IMR-90 (cell line): ENCODE data around the gene FNIP2. TPM values are rescaled to one million over a fixed set of nuclear protein-coding genes. Genes with fewer than 3 reads are reported as not detected.

Source experiments
- ATAC-seq: fragments of 200-7000 bp; cut with Tn5 transposase; 2 replicates; pipeline ENCODE4 v1.9.1; 2020; ENCODE audit warnings: low read depth, mild to moderate bottlenecking, moderate library complexity
- BruUV-seq: library from RNA; stranded (reverse); fragments of 400-500 nt; replicated peaks from 2 replicates; lab custom pipeline; 2021; lab: Mats Ljungman, UMichigan
- CTCF ChIA-PET: fragments of 300-600 bp; formaldehyde crosslinking; extraction: SDS; loops from one replicate; lab custom pipeline; 2021; ENCODE audit warnings: antibody characterized with exemption; lab: Yijun Ruan, JAX
- POLR2A ChIA-PET: fragments of 300-600 bp; sonication (Branson Sonifier 250); formaldehyde crosslinking; loops from one replicate; lab custom pipeline; 2022; ENCODE audit warnings: antibody characterized with exemption; ENCODE audit not compliant: unreplicated experiment; lab: Charles Lee
- DNase-seq: peaks from one replicate; pipeline ENCODE4 v3.0.0; 2013
- H2AFZ ChIP-seq: replicated peaks from 2 replicates; pipeline ENCODE3; 2013; ENCODE audit warnings: low read length, mild to moderate bottlenecking; ENCODE audit not compliant: poor library complexity
- H2AK5ac ChIP-seq: 2 replicates; pipeline ENCODE4 v1.6.1; 2013; ENCODE audit warnings: low read depth, low read length, inconsistent platforms
- H2AK9ac ChIP-seq: replicated peaks from 2 replicates; pipeline ENCODE3; 2013; ENCODE audit warnings: mild to moderate bottlenecking, low read depth, low read length, moderate library complexity; ENCODE audit not compliant: poor library complexity
- H2BK120ac ChIP-seq: 2 replicates; pipeline ENCODE4 v1.6.1; 2013; ENCODE audit warnings: low read depth, low read length, inconsistent platforms
- H2BK15ac ChIP-seq: 3 replicates; pipeline ENCODE4 v1.6.1; 2013; ENCODE audit warnings: low read depth, low read length, inconsistent platforms
- H2BK20ac ChIP-seq: 2 replicates; pipeline ENCODE4 v1.6.1; 2013; ENCODE audit warnings: low read depth, mild to moderate bottlenecking, inconsistent platforms, low read length, moderate library complexity
- H2BK5ac ChIP-seq: 2 replicates; pipeline ENCODE4 v1.6.1; 2013; ENCODE audit warnings: mild to moderate bottlenecking, low read depth, low read length, inconsistent platforms; ENCODE audit not compliant: poor library complexity, severe bottlenecking
- H3K14ac ChIP-seq: replicated peaks from 2 replicates; pipeline ENCODE4 v1.6.1; 2013; ENCODE audit warnings: low read depth, low read length, inconsistent platforms
- H3K18ac ChIP-seq: 2 replicates; pipeline ENCODE4 v1.6.1; 2013; ENCODE audit warnings: low read depth, low read length, control low read depth
- H3K23ac ChIP-seq: 2 replicates; pipeline ENCODE4 v1.6.1; 2013; ENCODE audit warnings: low read depth, low read length, inconsistent platforms
- H3K27ac ChIP-seq: 2 replicates; pipeline ENCODE4 v1.5.1; 2013; ENCODE audit warnings: mild to moderate bottlenecking, control low read depth, low read length; ENCODE audit not compliant: insufficient read depth
- H3K27me3 ChIP-seq: 2 replicates; pipeline ENCODE4 v1.6.1; 2013; ENCODE audit warnings: low read length; ENCODE audit not compliant: control insufficient read depth, insufficient read depth
- H3K36me3 ChIP-seq: 2 replicates; pipeline ENCODE4 v1.6.1; 2013; ENCODE audit warnings: low read length, mixed read lengths; ENCODE audit not compliant: control insufficient read depth, insufficient read depth
- H3K4ac ChIP-seq: 2 replicates; pipeline ENCODE4 v1.6.1; 2013; ENCODE audit warnings: low read depth, low read length, inconsistent platforms
- H3K4me1 ChIP-seq: 2 replicates; pipeline ENCODE4 v1.6.1; 2013; ENCODE audit warnings: low read length, mixed read lengths; ENCODE audit not compliant: control insufficient read depth, insufficient read depth
- H3K4me2 ChIP-seq: 2 replicates; pipeline ENCODE4 v1.6.1; 2013; ENCODE audit warnings: low read depth, mild to moderate bottlenecking, control low read depth, low read length, moderate library complexity
- H3K4me3 ChIP-seq: 2 replicates; pipeline ENCODE4 v1.5.1; 2013; ENCODE audit warnings: low read depth, mild to moderate bottlenecking, control low read depth, low read length, moderate library complexity; ENCODE audit not compliant: insufficient read depth
- H3K56ac ChIP-seq: 2 replicates; pipeline ENCODE4 v1.6.1; 2013; ENCODE audit warnings: low read length, inconsistent platforms; ENCODE audit not compliant: insufficient read depth; ENCODE audit errors: extremely low read depth
- H3K79me1 ChIP-seq, 2 experiments: 2 replicates each; pipeline ENCODE4 v1.6.1; 2013; ENCODE audit warnings: low read length in 2 of 2, inconsistent platforms in 1 of 2, low read depth in 1 of 2
- H3K9ac ChIP-seq: 2 replicates; pipeline ENCODE4 v1.6.1; 2013; ENCODE audit warnings: low read depth, low read length, control low read depth
- H3K9me1 ChIP-seq: 2 replicates; pipeline ENCODE4 v1.6.1; 2013; ENCODE audit warnings: low read length, inconsistent platforms; ENCODE audit not compliant: insufficient read depth
- H3K9me3 ChIP-seq: 2 replicates; pipeline ENCODE4 v1.6.1; 2013; ENCODE audit warnings: low read length; ENCODE audit not compliant: control insufficient read depth, insufficient read depth
- H4K20me1 ChIP-seq: 2 replicates; pipeline ENCODE4 v1.6.1; 2013; ENCODE audit warnings: low read length, inconsistent platforms; ENCODE audit not compliant: insufficient read depth
- H4K5ac ChIP-seq: 2 replicates; pipeline ENCODE4 v1.6.1; 2013; ENCODE audit warnings: mild to moderate bottlenecking, low read depth, low read length, control low read depth
- H4K8ac ChIP-seq, 2 experiments: 2 replicates each; pipeline ENCODE4 v1.6.1; 2013; ENCODE audit warnings: low read depth in 2 of 2, low read length in 2 of 2, control low read depth in 1 of 2, inconsistent platforms in 1 of 2
- H4K91ac ChIP-seq: 2 replicates; pipeline ENCODE4 v1.6.1; 2013; ENCODE audit warnings: low read depth, low read length, inconsistent platforms; ENCODE audit not compliant: insufficient read depth
- BHLHE40 ChIP-seq: fragments of 150-350 bp; IDR thresholded peaks from 2 replicates; pipeline ENCODE4 v1.6.1; 2016; ENCODE audit warnings: mild to moderate bottlenecking, low read depth, low read length
- CEBPB ChIP-seq: IDR thresholded peaks from 2 replicates; pipeline ENCODE4 v1.6.1; 2012; ENCODE audit warnings: low read depth, low read length, improper control_type of control experiment
- CHD1 ChIP-seq: IDR thresholded peaks from 2 replicates; pipeline ENCODE4 v1.6.1; 2012; ENCODE audit warnings: low read depth, low read length, improper control_type of control experiment
- CTCF ChIP-seq: conservative IDR thresholded peaks from 2 replicates; pipeline ENCODE4 v1.5.1; 2012; ENCODE audit warnings: mild to moderate bottlenecking, low read depth, low read length, improper control_type of control experiment
- ELK1 ChIP-seq: fragments of 150-350 bp; IDR thresholded peaks from 2 replicates; pipeline ENCODE4 v1.6.1; 2016; ENCODE audit warnings: low read depth, mild to moderate bottlenecking, low read length, moderate library complexity, borderline replicate concordance
- MAFK ChIP-seq: IDR thresholded peaks from 2 replicates; pipeline ENCODE4 v1.6.1; 2012; ENCODE audit warnings: low read depth, low read length, improper control_type of control experiment
- MAZ ChIP-seq: IDR thresholded peaks from 2 replicates; pipeline ENCODE4 v1.6.1; 2012; ENCODE audit warnings: low read depth, mild to moderate bottlenecking, low read length, improper control_type of control experiment, moderate library complexity, borderline replicate concordance
- MXI1 ChIP-seq: IDR thresholded peaks from 2 replicates; pipeline ENCODE4 v1.6.1; 2012; ENCODE audit warnings: low read depth, mild to moderate bottlenecking, low read length, moderate library complexity, borderline replicate concordance
- NFE2L2 ChIP-seq: fragments of 150-350 bp; IDR thresholded peaks from 2 replicates; pipeline ENCODE4 v1.6.1; 2016; ENCODE audit warnings: low read depth, mild to moderate bottlenecking, low read length
- POLR2A ChIP-seq: IDR thresholded peaks from 2 replicates; pipeline ENCODE4 v1.6.1; 2012; ENCODE audit warnings: mild to moderate bottlenecking, low read depth, low read length
- RAD21 ChIP-seq: IDR thresholded peaks from 2 replicates; pipeline ENCODE4 v1.6.1; 2012; ENCODE audit warnings: low read length, improper control_type of control experiment
- RFX5 ChIP-seq: IDR thresholded peaks from 2 replicates; pipeline ENCODE4 v1.8.0; 2012; ENCODE audit warnings: low read depth, mild to moderate bottlenecking, low read length, moderate library complexity
- SMC3 ChIP-seq: fragments of 150-350 bp; IDR thresholded peaks from 2 replicates; pipeline ENCODE4 v1.6.1; 2016; ENCODE audit warnings: low read depth, mild to moderate bottlenecking, antibody characterized with exemption, low read length, moderate library complexity
- WGBS, 2 experiments: methylation state at CpG; one replicate each; pipeline versions ENCODE4 v1.1.5 to v1.1.7; 2013; ENCODE audit warnings: missing lambda C conversion rate in 2 of 2; ENCODE audit not compliant: insufficient read length in 1 of 2; ENCODE audit errors: extremely low coverage in 2 of 2; 5-methylcytosine and 5-hydroxymethylcytosine counted together
- dilution Hi-C: fragments of 300-500 bp; cut with HindIII; formaldehyde crosslinking; loops from one replicate; pipeline ENCODE4 v1.14.3; 2018; ENCODE audit warnings: low sequenced_read_pairs; ENCODE audit not compliant: unreplicated experiment
- in situ Hi-C: fragments of 300-500 bp; cut with MboI; formaldehyde crosslinking; loops from 3 replicates; pipeline ENCODE4 v1.14.3; 2019; ENCODE audit warnings: low sequenced_read_pairs, inconsistent platforms, mixed read lengths
- intact Hi-C: fragments of 100-400 bp; cut with micrococcal nuclease; formaldehyde crosslinking; loops from 2 replicates; pipeline ENCODE4 v1.10.0; 2022
- polyA plus RNA-seq, 3 experiments: library from polyadenylated mRNA; depleted of rRNA; stranded (reverse); fragments of >200 nt; gene quantifications; 2 replicates each; pipeline ENCODE4 v1.2.3, GENCODE V29; 2012; ENCODE audit warnings: low replicate concordance in 1 of 3
- total RNA-seq: library from RNA; depleted of rRNA; stranded (reverse); fragments of >200 nt; gene quantifications from 2 replicates; pipeline ENCODE4 v1.2.3, GENCODE V29; 2012
- TF ChIP-seq, protein P1 (sequence below): fragments of 150-350 bp; IDR thresholded peaks from 2 replicates; pipeline ENCODE4 v1.6.1; 2017; ENCODE audit warnings: mild to moderate bottlenecking, antibody characterized with exemption, low read length, low read depth

The FNIP2 gene
- total and polyA plus RNA-seq, 2 of the 4 experiments (the other 2 are of a cell fraction) = 4.7 to 24.6 TPM

GRCh38 chr4:158729716-158730559 is 38.9 kb upstream of the FNIP2 start:
- Histone ChIP-seq H3K14ac (no peak overlapping the region), H2AFZ (no peak overlapping the region), H3K4ac (no peak overlapping the region; the same call in 1 of the 2 replicates), H4K8ac (no peak overlapping the region), H3K9me3 (no peaks in the 10 kb centered on the region), H2BK120ac (no peak overlapping the region), H4K20me1 (no peaks in the 10 kb centered on the region), H2AK9ac (no peak overlapping the region), H3K4me2 (no peak overlapping the region), H3K18ac (no peak overlapping the region), H2BK5ac (no peak overlapping the region), H3K36me3 (no peaks in the 10 kb centered on the region), H4K5ac (no peak overlapping the region), H3K23ac (no peak overlapping the region), H3K79me1 (no peaks in the 10 kb centered on the region), H3K9me1 (no peaks in the 10 kb centered on the region), H3K4me3 (no peak overlapping the region), H3K56ac (no peak overlapping the region), H2BK20ac (no peak overlapping the region), H3K9ac (no peak overlapping the region), H4K91ac (no peak overlapping the region), H2BK15ac (no peak overlapping the region), H2AK5ac (no peak overlapping the region), H3K27me3 (peaks cover 8% of the 10 kb centered on the region), H3K27ac (no peak overlapping the region), H3K4me1 (no peaks in the 10 kb centered on the region)
- 17% methylated on average over 2 of the region's 5 CpGs; no CpG with 5 or more reads in 1 of the 2 experiments for WGBS, 2 experiments
- in situ Hi-C loops = loop anchor here (5.0 to 10.0 kb wide), 3 partner anchors 117 to 715 kb away; no protein-coding TSS in a partner anchor
- BruUV-seq = no TSS peak
- dilution Hi-C loops = no loop called here
- ATAC-seq (peak; percentile 100), DNase-seq (peak; percentile 75)
- intact Hi-C loops = loop anchor here (1.0 to 10.0 kb wide), 6 partner anchors 39 to 717 kb away; partner anchors contain the start of genes FNIP2 and RAPGEF2
- ChIA-PET CTCF (interaction anchor here (0.6 to 1.2 kb wide), 5 partner anchors 19 to 122 kb away, joined by 3 to 10 read pairs (median 5); no protein-coding TSS in a partner anchor), POLR2A (interaction anchor here (0.5 kb wide), 1 partner anchor 57 kb away, joined by 3 read pairs; no protein-coding TSS in a partner anchor)
- TF ChIP-seq MAZ = no peak
- TF ChIP-seq BHLHE40 = no peak
- TF ChIP-seq CTCF = peak; percentile 98
- TF ChIP-seq MXI1 = no peak
- TF ChIP-seq CHD1 = no peak
- peak; percentile 99 for TF ChIP-seq SMC3
- TF ChIP-seq, protein P1, sequence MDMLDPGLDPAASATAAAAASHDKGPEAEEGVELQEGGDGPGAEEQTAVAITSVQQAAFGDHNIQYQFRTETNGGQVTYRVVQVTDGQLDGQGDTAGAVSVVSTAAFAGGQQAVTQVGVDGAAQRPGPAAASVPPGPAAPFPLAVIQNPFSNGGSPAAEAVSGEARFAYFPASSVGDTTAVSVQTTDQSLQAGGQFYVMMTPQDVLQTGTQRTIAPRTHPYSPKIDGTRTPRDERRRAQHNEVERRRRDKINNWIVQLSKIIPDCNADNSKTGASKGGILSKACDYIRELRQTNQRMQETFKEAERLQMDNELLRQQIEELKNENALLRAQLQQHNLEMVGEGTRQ = no peak
- peak; percentile 97 for TF ChIP-seq RAD21
- no peak for TF ChIP-seq CEBPB
- TF ChIP-seq ELK1 = no peak
- no peak for TF ChIP-seq POLR2A
- TF ChIP-seq NFE2L2 = no peak
- TF ChIP-seq RFX5 = no peak
- TF ChIP-seq MAFK = no peak
